ENCODE results near the gene GEMIN2.
A peak's percentile ranks its signal among the peaks of the same experiment; 100 is the strongest.
"Not testable (repeated sequence)": the region's sequence is repeated elsewhere in the genome, so short reads cannot be mapped to it uniquely, and the experiment has no call there.

GEMIN2 gene

DNA sequence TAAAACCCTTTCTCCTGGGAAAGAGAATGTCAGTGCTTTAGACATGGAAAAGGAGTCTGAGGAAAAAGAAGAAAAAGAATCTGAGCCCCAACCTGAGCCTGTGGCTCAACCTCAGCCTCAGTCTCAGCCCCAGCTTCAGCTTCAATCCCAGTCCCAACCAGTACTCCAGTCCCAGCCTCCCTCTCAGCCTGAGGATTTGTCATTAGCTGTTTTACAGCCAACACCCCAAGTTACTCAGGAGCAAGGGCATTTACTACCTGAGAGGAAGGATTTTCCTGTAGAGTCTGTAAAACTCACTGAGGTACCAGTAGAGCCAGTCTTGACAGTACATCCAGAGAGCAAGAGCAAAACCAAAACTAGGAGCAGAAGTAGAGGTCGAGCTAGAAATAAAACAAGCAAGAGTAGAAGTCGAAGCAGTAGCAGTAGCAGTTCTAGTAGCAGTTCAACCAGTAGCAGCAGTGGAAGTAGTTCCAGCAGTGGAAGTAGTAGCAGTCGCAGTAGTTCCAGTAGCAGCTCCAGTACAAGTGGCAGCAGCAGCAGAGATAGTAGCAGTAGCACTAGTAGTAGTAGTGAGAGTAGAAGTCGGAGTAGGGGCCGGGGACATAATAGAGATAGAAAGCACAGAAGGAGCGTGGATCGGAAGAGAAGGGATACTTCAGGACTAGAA is 67.0 kb downstream of the GEMIN2 start:
- TF ChIP-seq POLR2AphosphoS5 (IDR thresholded peaks at IDR 0.05; ENCODE audit: borderline replicate concordance, low read depth, low read length) (no peak; the same call in 1 of the 2 replicates), EZH2 (IDR thresholded peaks at IDR 0.05) (no peak), FOXP2 (optimal IDR thresholded peaks at IDR 0.05; ENCODE audit: control extremely low read depth, extremely low read length, insufficient read depth) (no peak)

DNA sequence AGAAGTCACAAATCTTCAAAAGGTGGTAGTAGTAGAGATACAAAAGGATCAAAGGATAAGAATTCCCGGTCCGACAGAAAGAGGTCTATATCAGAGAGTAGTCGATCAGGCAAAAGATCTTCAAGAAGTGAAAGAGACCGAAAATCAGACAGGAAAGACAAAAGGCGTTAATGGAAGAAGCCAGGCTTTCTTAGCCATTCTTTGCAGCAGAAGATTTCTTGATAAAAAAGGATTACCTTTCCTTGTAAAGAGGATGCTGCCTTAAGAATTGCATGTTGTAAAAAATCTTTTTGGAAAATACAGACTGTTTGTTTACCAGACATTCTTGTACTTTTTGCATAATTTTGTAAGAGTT is 67.5 kb downstream of the GEMIN2 start:
- Histone ChIP-seq H3K9me3 (ENCODE audit: low read depth, low read length) (no peaks in the 10 kb centered on the region), H3K36me3 (ENCODE audit: insufficient read depth, low read length) (peaks cover 91% of the 10 kb centered on the region), H3K4me3 (no peak overlapping the region), H3K9ac (ENCODE audit: insufficient read length) (no peak overlapping the region), H3K27ac (no peak overlapping the region)
- TF ChIP-seq EZH2 (IDR thresholded peaks at IDR 0.05) (no peak), FOXP2 (optimal IDR thresholded peaks at IDR 0.05; ENCODE audit: control extremely low read depth, extremely low read length, insufficient read depth) (no peak), POLR2AphosphoS5 (IDR thresholded peaks at IDR 0.05; ENCODE audit: borderline replicate concordance, low read depth, low read length) (no peak)
- no peak for DNase-seq (ENCODE audit: low read depth, low spot score)

More for the DNA sequence above, 67.0 kb downstream of the GEMIN2 start:
- H3K36me3 ChIP-seq (ENCODE audit: insufficient read depth, low read length), result peaks cover 96% of the 10 kb centered on the region
- H3K9me3 ChIP-seq (ENCODE audit: low read depth, low read length), result no peaks in the 10 kb centered on the region
- no peak overlapping the region for H3K4me3 ChIP-seq
- H3K27ac ChIP-seq, result peak overlapping the region; percentile 12; the same call in 1 of the 2 replicates
- H3K9ac ChIP-seq (ENCODE audit: insufficient read length), result no peak overlapping the region
- DNase-seq (ENCODE audit: low read depth, low spot score), result no peak

DNA sequence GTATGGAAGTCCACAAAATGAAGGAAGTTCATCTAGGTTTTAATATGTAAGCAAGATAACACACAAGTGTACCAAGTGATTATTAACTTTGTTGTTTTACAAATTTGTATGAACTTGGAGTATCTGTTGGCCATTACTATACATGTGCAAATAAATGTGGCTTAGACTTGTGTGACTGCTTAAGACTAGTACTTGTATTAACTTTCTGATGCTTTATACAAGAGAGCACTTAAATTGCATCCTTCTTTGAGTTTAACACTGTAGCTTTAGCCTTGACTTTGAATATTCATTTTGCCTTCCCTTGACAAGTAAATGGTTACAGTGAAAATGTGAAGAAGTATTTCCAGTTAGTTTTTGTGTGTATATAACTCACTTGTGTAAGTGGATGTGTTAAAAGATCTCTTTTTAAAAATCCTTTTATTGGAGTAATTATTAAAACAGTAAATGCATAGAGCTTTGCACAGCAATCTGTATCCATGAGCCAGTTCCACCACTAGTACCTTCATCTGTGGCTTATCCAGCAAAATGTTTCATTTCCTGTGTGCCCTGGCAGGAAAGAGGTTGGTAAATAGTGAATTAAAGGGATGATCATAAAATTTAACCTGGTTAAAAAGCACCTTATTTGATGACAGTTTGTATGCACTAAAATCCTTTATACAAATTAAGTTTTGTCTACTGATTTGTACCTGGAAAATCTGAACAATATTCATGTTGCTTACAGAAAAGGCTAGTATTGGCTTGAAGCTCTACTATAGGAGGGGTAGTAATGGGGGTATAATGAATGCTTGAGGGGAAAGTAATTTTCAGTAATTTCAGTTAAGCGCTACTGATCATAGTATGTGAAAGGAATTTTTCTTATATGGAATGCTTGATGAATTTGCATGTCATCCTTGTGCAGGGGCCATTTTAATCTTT is 68.9 kb downstream of the GEMIN2 start:
- no peak for DNase-seq (ENCODE audit: low read depth, low spot score)
- Histone ChIP-seq H3K36me3 (ENCODE audit: insufficient read depth, low read length) (peaks cover 78% of the 10 kb centered on the region), H3K4me3 (no peak overlapping the region), H3K27ac (peak overlapping the region; percentile 25), H3K9ac (ENCODE audit: insufficient read length) (no peak overlapping the region), H3K9me3 (ENCODE audit: low read depth, low read length) (no peaks in the 10 kb centered on the region)
- TF ChIP-seq EZH2 (IDR thresholded peaks at IDR 0.05), result no peak
- no peak for TF ChIP-seq FOXP2 (optimal IDR thresholded peaks at IDR 0.05; ENCODE audit: control extremely low read depth, extremely low read length, insufficient read depth)
- TF ChIP-seq POLR2AphosphoS5 (IDR thresholded peaks at IDR 0.05; ENCODE audit: borderline replicate concordance, low read depth, low read length), result no peak

DNA sequence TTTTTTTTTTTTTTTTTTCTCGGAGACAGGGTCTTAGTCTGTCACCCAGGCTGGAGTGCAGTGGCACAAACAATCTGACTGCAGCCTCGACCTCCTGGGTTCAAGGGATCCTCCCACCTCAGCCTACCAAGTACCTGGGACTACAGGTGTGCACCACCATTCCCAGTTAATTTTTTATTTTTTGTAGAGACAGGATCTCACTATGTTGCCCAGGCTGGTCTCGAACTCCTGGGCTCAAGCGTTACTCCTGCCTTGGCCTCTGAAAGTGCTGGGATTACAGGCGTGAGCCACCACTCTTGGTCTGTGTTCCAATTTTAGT is 69.5 kb downstream of the GEMIN2 start:
- Histone ChIP-seq H3K36me3 (ENCODE audit: insufficient read depth, low read length) (peaks cover 71% of the 10 kb centered on the region), H3K27ac (peak overlapping the region; percentile 25; the same call in 1 of the 2 replicates)
- not testable (repeated sequence) for DNase-seq (ENCODE audit: low read depth, low spot score); H3K4me3 ChIP-seq; H3K9ac ChIP-seq (ENCODE audit: insufficient read length); H3K9me3 ChIP-seq (ENCODE audit: low read depth, low read length)

DNA sequence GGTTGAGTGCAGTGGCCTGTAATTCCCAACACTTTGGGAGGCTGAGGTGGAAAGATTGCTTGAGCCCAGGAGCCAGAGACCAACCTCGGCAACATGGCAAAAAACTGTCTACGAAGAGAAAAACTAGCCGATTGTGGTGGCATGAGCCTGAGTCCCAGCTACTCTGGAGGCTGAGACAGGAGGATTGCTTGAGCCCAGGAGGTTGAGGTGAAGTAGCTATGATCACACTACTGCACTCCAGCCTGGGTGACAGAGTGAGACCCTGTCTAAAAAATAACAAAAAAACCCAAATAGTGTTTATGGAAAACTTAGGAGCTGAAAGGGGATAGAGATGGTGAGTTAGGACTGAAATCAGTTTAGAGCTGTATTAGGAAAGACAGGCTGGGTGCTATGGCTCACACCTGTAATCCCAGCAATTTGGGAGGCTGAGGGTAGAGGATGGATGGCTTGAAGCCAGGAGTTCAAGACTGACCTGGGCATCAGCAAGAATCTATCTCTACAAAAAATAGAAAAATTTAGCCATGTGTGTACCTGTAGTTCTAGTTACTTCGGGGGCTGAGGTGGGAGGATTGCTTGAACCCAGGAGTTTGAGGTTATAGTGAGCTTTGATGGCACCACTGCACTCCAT is 70.6 kb downstream of the GEMIN2 start:
- H3K9ac ChIP-seq (ENCODE audit: insufficient read length), result no peak overlapping the region
- H3K36me3 ChIP-seq (ENCODE audit: insufficient read depth, low read length), result peaks cover 60% of the 10 kb centered on the region
- TF ChIP-seq FOXP2 (optimal IDR thresholded peaks at IDR 0.05; ENCODE audit: control extremely low read depth, extremely low read length, insufficient read depth) (no peak), EZH2 (IDR thresholded peaks at IDR 0.05) (no peak), POLR2AphosphoS5 (IDR thresholded peaks at IDR 0.05; ENCODE audit: borderline replicate concordance, low read depth, low read length) (no peak)

DNA sequence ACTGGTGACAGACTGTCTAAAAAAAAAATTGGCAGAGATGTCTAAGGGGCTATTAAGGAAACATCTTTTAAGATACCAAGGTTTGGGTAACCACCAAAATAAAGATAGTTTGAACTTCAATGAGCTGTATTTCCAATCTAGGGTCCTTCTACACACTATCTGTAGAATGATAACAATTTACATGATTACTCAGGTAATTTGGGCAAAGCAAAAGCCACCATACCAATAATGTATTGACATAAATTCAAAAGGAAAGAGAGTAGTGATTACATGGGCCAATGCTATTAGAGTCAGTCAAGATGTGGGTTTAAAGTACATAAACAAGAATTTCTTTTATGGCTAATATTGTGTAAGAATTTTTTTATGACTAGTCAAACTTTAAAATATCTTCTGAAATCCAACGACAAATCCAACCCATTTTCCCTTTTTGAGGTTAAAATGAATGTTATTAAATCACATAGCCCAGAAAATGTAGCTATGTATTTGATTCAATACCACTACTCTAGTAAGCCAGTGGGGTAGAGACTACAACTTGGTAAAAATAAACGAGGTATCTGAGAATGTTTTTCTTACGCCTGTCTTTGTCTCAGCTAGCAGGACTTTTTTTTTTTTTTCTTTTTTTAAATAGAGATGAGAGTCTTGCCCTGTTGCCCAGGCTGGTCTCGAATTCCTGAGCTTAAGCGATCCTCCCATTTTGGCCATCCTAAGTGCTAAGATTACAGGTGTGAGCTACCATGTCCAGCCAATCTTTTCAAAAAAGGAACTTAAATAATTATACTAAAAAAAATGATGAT is 71.3 kb downstream of the GEMIN2 start:
- DNase-seq (ENCODE audit: low read depth, low spot score), result no peak
- Histone ChIP-seq H3K36me3 (ENCODE audit: insufficient read depth, low read length) (peaks cover 53% of the 10 kb centered on the region), H3K9me3 (ENCODE audit: low read depth, low read length) (no peaks in the 10 kb centered on the region), H3K4me3 (no peak overlapping the region), H3K27ac (peak overlapping the region; percentile 62; the same call in 1 of the 2 replicates), H3K9ac (ENCODE audit: insufficient read length) (no peak overlapping the region)
- TF ChIP-seq POLR2AphosphoS5 (IDR thresholded peaks at IDR 0.05; ENCODE audit: borderline replicate concordance, low read depth, low read length) (no peak), FOXP2 (optimal IDR thresholded peaks at IDR 0.05; ENCODE audit: control extremely low read depth, extremely low read length, insufficient read depth) (no peak), EZH2 (IDR thresholded peaks at IDR 0.05) (no peak)

More for the DNA sequence above, 70.6 kb downstream of the GEMIN2 start:
- Histone ChIP-seq H3K9me3 (ENCODE audit: low read depth, low read length) (no peaks in the 10 kb centered on the region), H3K27ac (peak overlapping the region; percentile 62; the same call in 1 of the 2 replicates), H3K4me3 (no peak overlapping the region)
- no peak for DNase-seq (ENCODE audit: low read depth, low spot score)
